Vagina (tissue), 2 donors: ENCODE data around the gene PADI3. TPM values are rescaled to one million over a fixed set of nuclear protein-coding genes. Genes with fewer than 3 reads are reported as not detected.

Experiments
- DNase-seq, 2 donors: peaks; one replicate each; pipeline ENCODE4 v3.0.0-alpha.2; 2017; ENCODE audit errors: extremely low spot score in 2 of 2
- H3K27ac ChIP-seq: fragments of 200-600 bp; sonication (generic); one replicate; pipeline ENCODE4 v1.5.1; 2019
- H3K27me3 ChIP-seq: fragments of 200-600 bp; sonication (generic); one replicate; pipeline ENCODE4 v1.5.1; 2019
- H3K36me3 ChIP-seq, 2 donors: fragments of 200-600 bp; sonication (generic); one replicate each; pipeline ENCODE4 v1.5.1; 2017 to 2019
- H3K4me1 ChIP-seq: fragments of 200-600 bp; sonication (generic); one replicate; pipeline ENCODE4 v1.5.1; 2019
- H3K4me3 ChIP-seq, 2 donors: fragments of 200-600 bp; sonication (generic); 1 replicate in 1 of 2; 2 replicates in 1 of 2; pipeline ENCODE4 v1.5.1; 2016 to 2019
- H3K9me3 ChIP-seq: fragments of 200-600 bp; sonication (generic); one replicate; pipeline ENCODE4 v1.5.1; 2019
- POLR2A ChIP-seq, 2 donors: fragments of 450-650 bp; IDR thresholded peaks; one replicate each; pipeline ENCODE4 v1.6.1; 2017; ENCODE audit warnings: antibody characterized with exemption in 2 of 2, mild to moderate bottlenecking in 2 of 2, moderate library complexity in 2 of 2
- POLR2AphosphoS5 ChIP-seq, 2 donors: sonication (generic); formaldehyde crosslinking; IDR thresholded peaks; one replicate each; pipeline ENCODE4 v1.9.0; 2017; ENCODE audit warnings: antibody characterized with exemption in 2 of 2, mild to moderate bottlenecking in 2 of 2, low read depth in 1 of 2; ENCODE audit not compliant: insufficient read depth in 1 of 2
- intact Hi-C: fragments of 100-400 bp; cut with DNase I; formaldehyde crosslinking; loops from one replicate; pipeline ENCODE4 v1.15.1; 2023
- total RNA-seq: library from RNA; depleted of rRNA; stranded (reverse); fragments of >200 nt; gene quantifications from one replicate; pipeline ENCODE4 v1.2.3, GENCODE V29; 2016
- TF ChIP-seq, protein P1 (sequence below), 3 experiments: fragments of 450-650 bp in 2 of 3; fragments of 200-600 bp in 1 of 3; sonication (generic) in 1 of 3; IDR thresholded peaks; one replicate each; pipeline ENCODE4 v1.5.1; 2017 to 2019; ENCODE audit warnings: antibody characterized with exemption in 3 of 3, mild to moderate bottlenecking in 2 of 3, moderate library complexity in 2 of 3

PADI3 gene
- total RNA-seq, 1 donor from 2014 or later, result 7.1 TPM

DNA sequence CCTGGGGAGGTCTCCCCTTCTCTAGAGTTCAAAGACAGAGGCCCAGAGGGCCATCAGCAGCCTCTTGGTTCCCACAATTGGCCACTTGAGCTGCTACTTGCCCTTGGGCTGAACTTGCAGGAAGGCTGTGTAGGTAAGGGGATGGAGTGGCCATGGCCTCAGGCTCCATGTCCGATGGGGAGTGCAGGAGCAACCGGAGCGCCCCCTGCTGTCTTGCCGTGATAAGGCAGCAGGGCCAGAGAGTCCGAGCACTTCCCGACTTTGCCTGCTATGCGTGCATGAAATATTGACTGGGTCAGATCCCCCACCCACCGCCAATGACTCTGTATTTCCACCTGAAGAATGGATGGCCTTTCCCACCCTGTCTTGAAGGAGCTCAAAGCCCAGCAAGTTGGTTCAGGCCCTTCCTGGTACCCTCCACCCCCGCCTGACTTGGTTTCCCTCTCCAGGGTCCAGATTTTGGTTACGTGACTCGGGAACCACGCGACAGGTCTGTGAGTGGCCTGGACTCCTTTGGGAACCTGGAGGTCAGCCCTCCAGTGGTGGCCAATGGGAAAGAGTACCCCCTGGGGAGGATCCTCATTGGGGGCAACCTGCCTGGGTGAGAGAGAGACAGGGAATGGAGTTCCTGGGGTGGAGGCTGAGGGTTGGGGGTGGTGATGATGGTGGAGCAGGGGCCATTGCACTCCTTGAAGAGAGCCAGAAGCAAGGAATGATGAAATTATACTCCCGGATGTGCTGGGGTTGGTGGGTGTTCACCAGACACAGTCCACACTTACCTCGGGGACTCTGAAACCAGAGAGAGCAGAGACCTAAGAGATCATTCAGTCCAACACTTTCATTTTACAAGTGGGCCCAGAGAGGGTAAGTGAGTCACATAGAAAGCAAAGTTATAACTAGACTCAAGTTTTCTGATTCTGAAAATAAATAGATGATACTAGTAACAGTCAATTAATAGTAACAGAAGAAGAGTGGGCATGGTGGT is 25.6 kb downstream of the PADI3 start:
- H3K27me3 ChIP-seq, result no peaks in the 10 kb centered on the region
- H3K27ac ChIP-seq, result no peak overlapping the region
- H3K4me1 ChIP-seq, result no peaks in the 10 kb centered on the region
- intact Hi-C loops, result no loop called here
- no peak for DNase-seq
- TF ChIP-seq POLR2A (IDR thresholded peaks at IDR 0.05) (no peak), POLR2AphosphoS5 (IDR thresholded peaks at IDR 0.05; ENCODE audit: insufficient read depth in 1 of 2, low read depth in 1 of 2) (no peak)
- TF ChIP-seq, protein P1, sequence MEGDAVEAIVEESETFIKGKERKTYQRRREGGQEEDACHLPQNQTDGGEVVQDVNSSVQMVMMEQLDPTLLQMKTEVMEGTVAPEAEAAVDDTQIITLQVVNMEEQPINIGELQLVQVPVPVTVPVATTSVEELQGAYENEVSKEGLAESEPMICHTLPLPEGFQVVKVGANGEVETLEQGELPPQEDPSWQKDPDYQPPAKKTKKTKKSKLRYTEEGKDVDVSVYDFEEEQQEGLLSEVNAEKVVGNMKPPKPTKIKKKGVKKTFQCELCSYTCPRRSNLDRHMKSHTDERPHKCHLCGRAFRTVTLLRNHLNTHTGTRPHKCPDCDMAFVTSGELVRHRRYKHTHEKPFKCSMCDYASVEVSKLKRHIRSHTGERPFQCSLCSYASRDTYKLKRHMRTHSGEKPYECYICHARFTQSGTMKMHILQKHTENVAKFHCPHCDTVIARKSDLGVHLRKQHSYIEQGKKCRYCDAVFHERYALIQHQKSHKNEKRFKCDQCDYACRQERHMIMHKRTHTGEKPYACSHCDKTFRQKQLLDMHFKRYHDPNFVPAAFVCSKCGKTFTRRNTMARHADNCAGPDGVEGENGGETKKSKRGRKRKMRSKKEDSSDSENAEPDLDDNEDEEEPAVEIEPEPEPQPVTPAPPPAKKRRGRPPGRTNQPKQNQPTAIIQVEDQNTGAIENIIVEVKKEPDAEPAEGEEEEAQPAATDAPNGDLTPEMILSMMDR (IDR thresholded peaks at IDR 0.05), result no peak
- H3K9me3 ChIP-seq, result no peaks in the 10 kb centered on the region
- no peaks in the 10 kb centered on the region for H3K36me3 ChIP-seq
- no peak overlapping the region for H3K4me3 ChIP-seq

DNA sequence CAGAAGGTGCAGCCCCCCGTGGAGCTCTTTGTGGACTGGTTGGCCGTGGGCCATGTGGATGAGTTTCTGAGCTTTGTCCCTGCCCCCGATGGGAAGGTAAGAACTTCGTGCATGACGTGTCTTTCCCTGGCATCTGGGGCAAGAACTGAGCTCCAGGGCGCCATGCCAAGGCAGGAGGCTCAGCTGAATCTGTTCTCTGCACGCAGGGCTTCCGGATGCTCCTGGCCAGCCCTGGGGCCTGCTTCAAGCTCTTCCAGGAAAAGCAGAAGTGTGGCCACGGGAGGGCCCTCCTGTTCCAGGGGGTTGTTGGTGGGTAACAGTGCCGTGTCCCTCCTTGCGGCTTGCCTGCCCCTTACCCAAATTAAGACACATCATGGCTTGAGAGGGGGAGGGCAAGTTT is 27.7 kb downstream of the PADI3 start:
- Histone ChIP-seq H3K4me3 (no peak overlapping the region), H3K27ac (no peak overlapping the region), H3K27me3 (no peaks in the 10 kb centered on the region), H3K4me1 (no peaks in the 10 kb centered on the region), H3K36me3 (no peaks in the 10 kb centered on the region), H3K9me3 (no peaks in the 10 kb centered on the region)
- DNase-seq, result no peak
- intact Hi-C loops, result no loop called here
- no peak for TF ChIP-seq POLR2A (IDR thresholded peaks at IDR 0.05)
- TF ChIP-seq, protein P1 (IDR thresholded peaks at IDR 0.05), result no peak
- no peak for TF ChIP-seq POLR2AphosphoS5 (IDR thresholded peaks at IDR 0.05; ENCODE audit: insufficient read depth in 1 of 2, low read depth in 1 of 2)

DNA sequence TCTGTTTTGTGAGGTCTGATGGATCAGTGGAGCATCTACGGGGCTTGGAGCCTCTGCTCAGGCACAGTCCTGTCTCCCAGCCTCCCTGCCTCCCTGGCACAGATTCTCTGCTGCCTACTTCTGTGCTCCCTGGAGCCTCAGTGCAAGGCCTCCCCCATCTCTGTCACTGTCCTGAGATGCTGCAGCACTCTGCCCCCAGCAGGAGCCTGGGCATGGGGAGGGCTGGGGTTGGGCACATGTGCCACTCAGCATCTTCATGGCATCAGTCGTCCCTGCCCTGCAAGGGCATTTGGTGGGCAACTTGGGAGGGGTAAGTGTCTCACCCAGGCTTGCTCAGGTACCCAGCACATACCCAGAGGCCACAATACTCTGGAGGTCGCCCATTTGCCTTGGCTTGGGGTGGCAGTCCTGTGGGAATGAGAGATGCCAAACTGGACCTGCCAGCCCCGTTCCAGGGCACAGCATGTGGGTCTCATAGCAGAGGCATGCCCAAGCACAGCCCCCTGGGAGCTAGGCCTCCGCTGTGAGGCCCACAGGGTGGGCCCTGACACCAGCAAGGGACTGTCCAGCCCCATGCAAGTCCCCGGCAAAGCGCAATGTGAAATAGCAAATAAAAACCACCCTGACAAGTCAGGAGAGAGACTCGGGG is 28.7 kb downstream of the PADI3 start:
- H3K4me1 ChIP-seq, result no peaks in the 10 kb centered on the region
- H3K4me3 ChIP-seq, result no peak overlapping the region
- TF ChIP-seq POLR2A (IDR thresholded peaks at IDR 0.05), result no peak
- TF ChIP-seq POLR2AphosphoS5 (IDR thresholded peaks at IDR 0.05; ENCODE audit: insufficient read depth in 1 of 2, low read depth in 1 of 2), result no peak
- TF ChIP-seq, protein P1 (IDR thresholded peaks at IDR 0.05), result no peak
- H3K36me3 ChIP-seq, result no peaks in the 10 kb centered on the region
- DNase-seq, result no peak
- H3K9me3 ChIP-seq, result no peaks in the 10 kb centered on the region
- H3K27ac ChIP-seq, result no peak overlapping the region
- no peaks in the 10 kb centered on the region for H3K27me3 ChIP-seq
- intact Hi-C loops, result no loop called here

DNA sequence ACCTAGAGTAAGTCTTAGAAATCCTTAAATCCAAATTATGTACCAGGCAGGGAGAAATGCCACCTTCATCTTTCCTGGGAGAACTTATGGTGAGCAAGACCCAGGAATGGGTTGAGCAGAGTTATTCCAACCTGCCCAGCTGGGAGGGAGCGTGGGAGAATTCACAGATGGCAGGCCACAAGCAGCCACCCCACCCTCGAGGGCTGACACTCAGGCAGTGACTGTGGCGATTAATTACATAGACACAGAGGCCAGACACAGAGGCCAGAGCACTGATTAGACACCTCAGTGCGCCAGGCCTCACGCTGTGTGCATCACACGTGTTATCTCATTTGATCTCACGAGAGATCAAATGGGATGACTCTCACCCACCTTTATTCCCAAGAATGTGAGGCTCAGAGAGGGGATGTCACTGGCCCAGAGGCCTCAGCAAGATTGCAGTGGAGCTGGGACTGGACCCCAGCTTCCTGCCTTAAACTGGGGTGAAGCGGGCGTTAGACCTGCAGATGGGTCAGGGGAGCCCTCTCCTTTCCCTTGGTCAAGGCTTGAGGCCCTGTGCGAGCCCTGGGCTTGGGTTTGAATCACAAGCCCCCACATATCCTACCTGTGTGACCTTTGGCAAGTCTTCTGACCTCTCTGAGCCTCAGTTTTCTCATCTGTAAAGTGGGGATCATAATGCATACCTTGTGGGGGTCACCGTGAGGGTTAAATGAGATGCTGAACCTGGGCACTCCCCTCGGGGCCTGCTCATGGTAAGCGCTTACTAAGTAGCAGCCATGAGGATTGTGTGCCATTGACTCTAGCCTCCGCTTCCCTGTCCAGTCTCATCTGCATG is 30.3 kb downstream of the PADI3 start:
- no peaks in the 10 kb centered on the region for H3K27me3 ChIP-seq
- H3K4me3 ChIP-seq, result no peak overlapping the region
- no peak overlapping the region for H3K27ac ChIP-seq
- no peaks in the 10 kb centered on the region for H3K4me1 ChIP-seq
- intact Hi-C loops, result no loop called here
- H3K36me3 ChIP-seq, result no peaks in the 10 kb centered on the region
- H3K9me3 ChIP-seq, result no peaks in the 10 kb centered on the region
- no peak for TF ChIP-seq POLR2AphosphoS5 (IDR thresholded peaks at IDR 0.05; ENCODE audit: insufficient read depth in 1 of 2, low read depth in 1 of 2)
- TF ChIP-seq POLR2A (IDR thresholded peaks at IDR 0.05), result no peak
- TF ChIP-seq, protein P1 (IDR thresholded peaks at IDR 0.05), result no peak
- DNase-seq, result no peak
